KOPT-K1 (cell line): ENCODE measurements around the gene TEKT5.
"Not testable (repeated sequence)": the region's sequence is repeated elsewhere in the genome, so short reads cannot be mapped to it uniquely, and the experiment has no call there.

Experiments used
- H3K27ac ChIP-seq: fragments of 200-600 bp; sonication (generic); 2 replicates; pipeline ENCODE4 v1.5.1; 2016; ENCODE audit warnings: antibody characterized with exemption, mild to moderate bottlenecking, low read depth, low read length; ENCODE audit not compliant: poor library complexity, severe bottlenecking
- H3K36me3 ChIP-seq: fragments of 200-600 bp; sonication (generic); 2 replicates; pipeline ENCODE4 v1.5.1; 2017; ENCODE audit warnings: antibody characterized with exemption, mild to moderate bottlenecking, low read length, moderate library complexity; ENCODE audit not compliant: insufficient read depth
- H3K9me3 ChIP-seq: fragments of 200-600 bp; sonication (generic); 2 replicates; pipeline ENCODE4 v1.5.1; 2017; ENCODE audit warnings: antibody characterized with exemption, low read length, mild to moderate bottlenecking; ENCODE audit not compliant: insufficient read depth, poor library complexity, severe bottlenecking

TEKT5 gene

DNA sequence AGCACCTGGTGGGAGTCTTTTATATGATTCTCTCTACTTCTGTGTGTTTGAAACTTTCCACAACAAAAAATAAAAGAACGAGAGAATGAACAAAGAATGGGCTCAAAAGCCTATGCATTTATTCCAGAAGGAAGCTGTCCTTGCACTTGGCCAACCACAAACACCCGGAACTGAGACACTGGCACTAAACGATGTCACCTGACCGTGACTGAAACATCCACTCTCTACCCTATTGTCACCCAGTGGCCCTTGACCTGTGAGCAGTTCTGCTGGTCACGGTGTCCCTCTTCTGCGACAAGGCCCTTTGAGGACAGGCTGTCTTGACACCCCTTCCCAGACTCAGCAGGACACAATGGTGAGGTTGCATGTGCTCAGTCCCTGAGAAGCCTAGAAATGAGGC, 56.6 kb downstream of the TEKT5 start:
- H3K36me3 ChIP-seq: no peaks in the 10 kb centered on the region
- no peak overlapping the region for H3K27ac ChIP-seq
- H3K9me3 ChIP-seq: peaks cover 5% of the 10 kb centered on the region

DNA sequence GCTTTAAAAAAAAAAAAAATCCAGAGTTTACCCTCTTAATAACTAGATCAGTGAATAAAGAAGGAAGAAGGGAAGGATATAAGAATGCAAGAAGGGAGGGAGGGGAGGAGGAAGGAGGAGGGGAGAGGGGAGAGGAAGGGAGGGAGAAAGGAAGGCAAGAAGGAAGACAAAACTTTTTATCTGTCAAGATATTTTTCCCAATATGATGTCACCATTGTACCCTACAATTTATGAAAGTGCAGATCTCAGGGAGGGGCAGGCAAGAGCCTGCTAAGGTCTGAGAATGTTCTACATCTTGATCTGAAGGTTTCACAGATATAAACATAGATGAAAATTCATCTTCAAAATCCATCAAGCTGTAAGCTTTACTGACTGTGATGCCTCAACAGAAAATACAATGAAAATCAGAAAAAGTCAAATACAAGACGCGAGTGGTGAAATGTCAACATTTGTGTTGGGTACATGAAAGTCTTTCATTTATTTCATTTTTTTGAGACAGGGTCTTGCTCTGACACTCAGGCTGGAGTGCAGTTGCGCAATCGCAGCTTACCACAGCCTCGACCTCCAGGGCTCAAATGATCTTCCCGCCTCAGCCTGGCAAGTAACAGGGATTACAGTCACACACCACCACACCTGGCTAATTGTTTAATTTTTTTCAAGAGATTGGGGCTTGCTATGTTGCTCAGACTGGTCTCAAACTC, 57.2 kb downstream of the TEKT5 start:
- Histone ChIP-seq H3K9me3 (peaks cover 5% of the 10 kb centered on the region), H3K36me3 (no peaks in the 10 kb centered on the region), H3K27ac (no peak overlapping the region)

DNA sequence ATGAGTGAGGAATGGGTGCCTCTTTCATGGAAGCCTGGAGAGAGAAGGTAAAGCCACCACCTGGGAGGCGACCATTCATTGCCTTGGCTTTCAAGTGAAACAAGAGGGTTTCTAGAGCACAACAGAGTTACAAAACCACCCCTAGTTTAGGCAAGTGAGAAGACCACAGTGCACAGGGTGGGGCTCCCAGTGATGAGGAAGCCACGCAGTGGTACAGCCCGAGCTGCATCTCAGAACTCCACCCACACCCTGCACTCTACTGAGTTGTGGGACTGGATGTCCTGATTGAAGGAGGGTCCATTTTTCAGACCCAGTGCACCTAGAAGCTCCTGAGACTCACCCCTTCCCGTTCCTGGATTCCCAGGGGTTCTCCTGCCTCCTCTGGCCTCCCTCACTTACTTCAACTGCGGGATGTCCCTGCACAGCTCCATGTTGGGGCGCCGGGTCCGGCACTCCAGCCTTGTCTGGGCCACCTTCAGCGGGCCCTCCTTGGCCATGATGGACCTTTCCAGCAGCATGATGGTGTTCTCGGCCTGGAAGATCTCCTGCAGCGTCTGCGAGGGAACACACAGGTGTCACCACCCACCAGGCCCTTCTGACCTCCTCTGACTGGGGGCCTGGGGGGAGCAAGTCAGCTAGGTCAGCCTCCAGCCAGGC, 59.2 kb downstream of the TEKT5 start:
- H3K27ac ChIP-seq: no peak overlapping the region
- H3K9me3 ChIP-seq: no peaks in the 10 kb centered on the region
- H3K36me3 ChIP-seq: no peaks in the 10 kb centered on the region

DNA sequence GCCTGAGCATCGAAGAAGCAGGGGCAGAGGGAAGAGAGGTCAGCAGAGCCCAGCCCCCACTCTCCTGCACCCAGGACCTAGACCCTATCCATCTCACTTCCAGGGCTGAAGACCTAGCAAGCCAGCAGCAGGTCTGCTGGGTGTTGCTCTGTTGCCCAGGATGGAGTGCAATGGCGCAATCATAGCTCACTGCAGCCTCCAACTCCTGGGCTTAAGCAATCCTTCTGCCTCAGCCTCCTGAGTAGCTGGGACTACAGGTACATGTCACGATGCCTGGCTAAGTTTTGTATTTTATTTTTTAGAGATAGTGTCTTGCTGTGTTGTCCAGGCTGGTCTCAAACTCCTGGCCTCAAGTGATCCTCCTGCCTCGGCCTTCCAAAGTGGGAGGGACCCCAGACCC, 61.3 kb downstream of the TEKT5 start:
- H3K27ac ChIP-seq: not testable (repeated sequence)

DNA sequence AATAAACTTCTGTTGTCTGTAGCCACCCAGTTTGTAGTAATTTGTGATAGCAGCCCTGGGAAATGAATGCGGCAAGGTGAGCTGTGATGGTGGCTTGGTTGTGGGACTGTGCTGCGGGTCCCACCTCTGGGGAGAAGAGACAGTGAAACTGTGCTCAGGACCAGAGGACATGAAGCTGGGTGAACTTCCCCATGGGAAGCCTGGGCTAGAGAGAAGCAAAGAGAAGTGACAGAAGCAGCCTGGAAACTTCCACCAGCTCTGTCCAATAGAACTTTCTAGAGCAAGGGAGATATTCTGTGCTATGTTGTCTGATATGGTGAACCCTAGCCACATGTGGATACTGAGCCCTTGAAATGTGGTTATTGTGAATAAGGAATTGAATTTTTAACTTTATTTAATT, 62.8 kb downstream of the TEKT5 start:
- Histone ChIP-seq H3K27ac (no peak overlapping the region), H3K9me3 (no peaks in the 10 kb centered on the region), H3K36me3 (no peaks in the 10 kb centered on the region)

More for the DNA sequence above, 61.3 kb downstream of the TEKT5 start:
- not testable (repeated sequence) for H3K36me3 ChIP-seq, H3K9me3 ChIP-seq

DNA sequence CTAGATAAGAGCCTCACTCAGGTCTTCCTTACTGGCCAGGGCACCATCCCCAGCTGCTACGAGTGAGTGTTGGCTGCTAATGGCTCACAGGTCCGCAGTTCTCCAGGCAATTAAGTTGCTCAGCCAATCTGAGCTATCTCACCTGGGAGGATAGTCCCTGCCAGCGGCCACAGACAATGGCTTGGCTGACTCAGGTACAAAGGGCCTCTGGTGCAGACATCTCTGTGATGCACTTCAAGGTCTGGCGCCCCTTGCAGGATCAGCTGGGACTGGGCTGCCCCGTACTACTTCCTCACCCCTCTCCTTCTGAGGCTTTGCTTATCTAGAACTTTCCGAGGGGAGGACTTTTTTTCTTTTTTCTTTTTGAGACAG, 65.2 kb downstream of the TEKT5 start:
- Histone ChIP-seq H3K9me3 (no peaks in the 10 kb centered on the region), H3K27ac (no peak overlapping the region), H3K36me3 (no peaks in the 10 kb centered on the region)

DNA sequence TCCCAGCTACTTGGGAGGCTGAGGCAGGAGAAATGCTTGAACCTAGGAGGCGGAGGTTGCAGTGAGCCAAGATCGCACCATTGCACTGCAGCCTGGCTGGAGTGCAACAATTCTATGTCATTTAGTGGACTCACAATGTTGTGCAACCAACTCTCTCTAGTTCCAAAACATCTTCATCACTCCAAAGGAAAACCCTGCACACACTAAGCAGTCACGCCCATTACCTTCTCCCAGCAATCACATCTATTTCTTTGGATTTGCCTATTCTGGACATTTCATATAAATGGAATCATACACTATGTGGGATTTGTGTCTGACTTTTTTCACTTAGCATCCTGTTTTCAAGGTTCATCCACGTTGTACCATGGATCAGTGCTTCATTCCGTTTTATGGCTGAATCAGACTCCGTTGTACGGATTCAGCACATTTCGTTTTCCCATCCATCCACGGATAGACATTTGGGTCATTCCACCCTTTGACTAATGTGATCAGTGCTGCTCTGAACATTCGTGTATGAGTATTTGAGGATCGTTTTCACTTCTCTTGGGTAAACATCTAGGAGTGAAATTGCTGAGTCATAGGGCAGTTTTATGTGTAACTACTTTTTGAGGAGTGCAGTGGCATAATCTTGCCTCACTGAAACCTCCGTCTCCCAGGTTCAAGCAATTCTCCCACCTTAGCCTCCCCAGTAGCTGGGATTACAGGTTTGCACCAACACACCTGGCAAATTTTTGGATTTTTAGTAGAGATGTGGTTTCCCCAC, 69.0 kb downstream of the TEKT5 start:
- Histone ChIP-seq H3K9me3 (no peaks in the 10 kb centered on the region), H3K36me3 (no peaks in the 10 kb centered on the region), H3K27ac (no peak overlapping the region)

DNA sequence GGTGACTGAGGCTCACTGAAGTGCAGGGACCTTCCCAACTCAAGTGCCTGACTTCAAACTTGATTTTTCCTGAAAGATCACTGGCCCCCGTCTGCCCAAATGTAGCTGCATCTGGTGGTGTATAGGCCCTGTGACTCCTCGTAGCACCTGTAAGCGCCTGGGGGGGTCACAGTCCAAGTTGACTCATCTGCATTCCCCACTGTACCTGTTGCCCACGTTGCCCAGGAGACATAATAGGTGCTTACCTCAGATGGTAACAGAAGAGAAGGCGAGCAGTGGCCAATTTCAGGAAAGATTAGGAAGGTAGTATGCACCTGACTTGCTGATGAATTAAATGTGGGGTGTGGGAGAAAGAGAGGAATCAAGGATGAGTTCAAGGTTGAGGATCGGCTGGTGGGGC, 70.2 kb downstream of the TEKT5 start:
- no peak overlapping the region for H3K27ac ChIP-seq
- H3K36me3 ChIP-seq: no peaks in the 10 kb centered on the region
- H3K9me3 ChIP-seq: no peaks in the 10 kb centered on the region

DNA sequence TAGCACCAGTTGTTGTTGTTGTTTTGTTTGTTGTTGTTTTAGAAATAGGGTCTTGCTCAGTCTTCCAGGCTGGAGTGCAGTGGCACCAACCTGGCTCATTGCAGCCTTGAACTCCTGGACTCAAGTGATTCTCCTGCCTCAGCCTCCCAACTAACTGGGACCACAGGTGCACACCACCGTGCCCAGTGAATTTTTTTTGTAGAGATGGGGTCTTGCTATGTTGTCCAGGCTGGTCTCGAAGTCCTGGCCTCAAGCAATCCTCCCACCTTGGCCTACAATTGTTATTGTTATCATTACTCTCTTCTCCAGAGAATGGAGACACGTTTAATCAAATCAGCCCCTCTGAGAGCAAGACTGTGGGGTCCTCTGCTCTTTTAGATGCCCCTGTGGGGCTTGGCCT, 71.7 kb downstream of the TEKT5 start:
- Histone ChIP-seq H3K9me3 (no peaks in the 10 kb centered on the region), H3K36me3 (no peaks in the 10 kb centered on the region), H3K27ac (no peak overlapping the region)

DNA sequence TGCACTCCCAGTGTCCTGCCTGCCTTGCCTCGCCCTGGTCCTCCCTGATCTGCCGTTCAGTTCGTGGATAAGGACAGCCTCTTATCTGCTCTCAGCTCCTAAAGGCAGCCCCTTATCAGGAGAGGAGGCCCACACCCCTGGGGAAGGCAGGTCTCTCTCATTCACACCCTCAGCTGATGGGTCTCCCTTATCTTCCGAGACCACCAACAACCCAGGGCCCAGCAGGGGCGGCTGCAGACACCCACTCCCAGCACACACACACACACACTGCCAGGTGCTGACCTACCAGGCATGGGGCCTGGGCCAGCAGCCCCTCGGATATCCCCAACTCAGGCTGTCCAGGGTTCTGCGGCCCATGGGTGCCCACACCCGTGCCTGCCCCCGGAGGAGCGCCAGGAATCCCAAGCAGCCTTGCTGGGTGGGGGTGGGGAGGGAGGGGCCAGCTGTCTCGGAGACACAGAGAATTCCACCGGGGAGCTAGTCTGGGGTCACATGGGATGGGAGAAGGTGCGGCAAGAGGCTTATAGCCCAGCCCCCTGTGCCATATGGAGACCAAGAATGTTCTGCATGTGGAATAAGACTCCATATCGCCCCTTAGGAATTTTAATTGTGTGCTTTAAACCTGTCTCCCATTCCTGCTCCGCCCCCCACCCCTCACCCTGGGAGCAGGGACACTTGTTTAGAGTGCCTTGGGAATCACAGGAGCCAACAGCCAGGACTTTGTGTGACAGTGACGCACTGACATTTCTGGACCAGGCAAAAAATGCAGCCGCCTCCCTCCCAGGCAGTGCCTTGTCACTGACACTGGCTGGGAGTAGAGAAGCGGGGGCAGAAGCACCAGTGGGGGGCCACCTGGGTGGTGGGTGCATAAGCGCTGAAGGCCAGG, 72.5 kb downstream of the TEKT5 start:
- H3K36me3 ChIP-seq: no peaks in the 10 kb centered on the region
- H3K9me3 ChIP-seq: no peaks in the 10 kb centered on the region
- H3K27ac ChIP-seq: no peak overlapping the region

DNA sequence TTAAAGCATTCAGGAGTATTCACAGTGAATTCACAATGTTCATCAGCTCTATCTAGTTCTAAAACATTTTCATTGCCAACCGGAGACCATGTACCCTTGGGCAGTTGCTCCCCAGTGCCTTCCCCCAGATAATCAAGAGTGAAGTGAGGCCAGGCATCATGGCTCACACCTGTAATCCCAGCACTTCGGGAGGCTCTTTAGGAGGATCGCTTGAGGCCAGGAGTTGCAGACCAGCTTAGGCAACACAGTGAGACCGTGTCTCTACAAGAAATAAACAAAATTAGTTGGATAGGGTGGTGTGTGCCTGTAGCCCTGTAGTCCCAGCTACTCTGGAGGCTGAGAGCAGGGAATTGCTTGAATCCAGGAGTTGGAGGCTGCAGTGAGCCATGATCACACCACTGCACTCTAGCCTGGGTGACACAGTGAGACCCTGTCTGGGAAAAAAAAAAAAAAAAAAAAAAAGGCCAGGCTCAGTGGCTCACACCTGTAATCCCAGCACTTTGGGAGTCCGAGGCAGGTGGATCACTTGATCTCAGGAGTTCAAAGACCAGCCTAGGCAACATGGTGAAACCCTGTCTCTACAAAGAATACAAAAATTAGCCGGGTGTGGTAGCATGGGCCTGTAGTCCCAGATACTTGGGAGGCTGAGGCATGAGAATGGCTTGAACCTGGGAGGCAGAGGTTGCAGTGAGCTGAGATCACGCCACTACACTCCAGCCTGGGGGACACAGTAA, 73.3 kb downstream of the TEKT5 start:
- H3K36me3 ChIP-seq, H3K27ac ChIP-seq: not testable (repeated sequence)

DNA sequence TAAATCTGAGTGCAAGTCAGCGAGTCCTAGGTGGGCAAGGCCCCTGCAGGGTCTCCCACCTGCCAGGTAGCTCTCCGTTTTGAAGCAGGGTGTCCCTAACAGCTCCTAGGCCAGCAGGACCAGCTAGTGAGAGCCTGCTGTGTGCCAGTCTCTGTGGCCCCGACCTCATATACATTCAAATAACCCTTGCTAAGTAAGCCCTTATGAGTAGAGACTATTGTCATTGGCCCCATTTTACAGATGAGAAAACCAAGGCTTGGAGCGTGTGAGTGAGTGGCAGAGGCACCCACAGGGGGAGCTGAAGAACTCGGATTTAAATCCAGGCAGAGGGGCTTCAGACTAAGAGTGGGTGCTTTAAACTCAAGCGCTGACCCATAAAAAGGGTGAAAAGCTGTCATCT, 74.6 kb downstream of the TEKT5 start:
- no peak overlapping the region for H3K27ac ChIP-seq
- no peaks in the 10 kb centered on the region for H3K36me3 ChIP-seq
- H3K9me3 ChIP-seq: no peaks in the 10 kb centered on the region

More for the DNA sequence above, 73.3 kb downstream of the TEKT5 start:
- H3K9me3 ChIP-seq: not testable (repeated sequence)

DNA sequence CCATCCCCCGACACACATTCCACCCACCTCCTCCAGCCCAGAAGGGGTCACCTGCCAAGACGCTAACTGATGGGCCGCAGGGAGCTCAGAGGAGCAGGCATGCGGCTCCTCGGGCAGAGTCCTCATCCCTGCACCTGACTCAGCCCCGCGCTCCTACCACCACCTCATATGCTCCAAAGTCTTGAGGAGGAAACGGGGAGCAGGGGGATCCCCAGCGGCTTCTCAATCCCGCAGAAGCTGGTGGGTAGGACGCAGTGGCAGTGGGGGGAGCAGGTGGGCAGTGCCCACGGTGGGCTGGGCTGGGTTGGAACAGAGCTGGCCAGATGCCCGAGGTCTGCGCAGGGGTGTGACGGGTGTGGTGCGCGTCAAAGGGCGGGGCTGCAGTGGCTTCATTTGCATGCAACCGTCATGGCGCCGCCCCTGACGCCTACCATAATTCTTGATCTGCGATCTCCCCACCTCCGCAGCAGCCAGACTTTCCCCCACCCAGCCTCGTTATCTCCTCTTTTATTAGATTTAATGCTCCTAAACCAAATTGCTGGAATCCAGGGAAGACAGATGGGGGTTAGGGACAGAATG, 75.4 kb downstream of the TEKT5 start:
- H3K9me3 ChIP-seq: no peaks in the 10 kb centered on the region
- H3K27ac ChIP-seq: no peak overlapping the region
- no peaks in the 10 kb centered on the region for H3K36me3 ChIP-seq

DNA sequence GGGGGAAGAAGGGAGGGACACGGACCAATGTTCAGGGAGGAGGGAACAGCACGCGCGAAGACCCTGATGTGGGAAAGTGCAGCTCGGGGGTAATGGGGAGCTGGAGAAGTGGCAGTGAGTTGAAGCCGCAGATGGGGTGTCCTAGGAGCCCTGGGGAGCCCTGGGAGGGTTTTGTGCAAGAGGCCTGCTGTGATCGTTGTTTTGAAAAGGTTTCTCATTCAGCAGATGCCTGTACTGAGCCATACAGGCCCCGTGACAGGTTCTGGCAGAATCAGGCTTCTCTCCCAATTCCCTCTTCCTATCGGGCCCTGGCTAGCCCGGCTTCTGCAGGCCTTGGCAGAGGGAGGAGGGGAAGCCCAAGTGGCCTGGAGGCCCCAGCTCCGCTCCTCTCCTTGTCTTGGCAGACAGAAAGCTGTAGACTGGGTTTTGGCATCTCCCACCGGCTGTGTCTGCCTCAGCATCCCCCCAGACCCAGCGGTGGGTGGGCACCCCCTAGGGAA, 76.0 kb downstream of the TEKT5 start:
- no peaks in the 10 kb centered on the region for H3K9me3 ChIP-seq
- H3K27ac ChIP-seq: no peak overlapping the region
- no peaks in the 10 kb centered on the region for H3K36me3 ChIP-seq
